Body of pancreas (tissue), 4 donors: ENCODE data around the gene NOC2L. TPM values are rescaled to one million over a fixed set of nuclear protein-coding genes. Genes with fewer than 3 reads are reported as not detected.

Source experiments
- ATAC-seq: fragments of 150-250 bp; one replicate; pipeline ENCODE4 v1.9.1; 2016
- DNase-seq, 4 donors: peaks; one replicate each; pipeline ENCODE4 v3.0.0-alpha.2; 2019
- H3K27ac ChIP-seq, 4 donors: fragments of 200-600 bp; sonication (generic); 1 replicate in 3 of 4; 2 replicates in 1 of 4; pipeline versions ENCODE4 v1.5.1 to v1.6.1; 2016 to 2019; ENCODE audit warnings: mild to moderate bottlenecking in 1 of 4, mixed read lengths in 1 of 4, moderate library complexity in 1 of 4
- H3K27me3 ChIP-seq, 2 donors: fragments of 200-600 bp; sonication (generic); one replicate each; pipeline ENCODE4 v1.6.0; 2016; ENCODE audit warnings: mild to moderate bottlenecking in 1 of 2
- H3K36me3 ChIP-seq, 2 donors: fragments of 200-600 bp; sonication (generic); replicated peaks in 1 of 2; 2 replicates each; pipeline ENCODE4 v1.5.1; 2016; ENCODE audit warnings: low read depth in 2 of 2; ENCODE audit not compliant: insufficient read depth in 1 of 2
- H3K4me1 ChIP-seq: fragments of 200-600 bp; sonication (generic); one replicate; pipeline ENCODE4 v1.6.0; 2016
- H3K4me3 ChIP-seq, 2 donors: fragments of 200-600 bp; sonication (generic); 1 replicate in 1 of 2; 2 replicates in 1 of 2; pipeline ENCODE4 v1.5.1; 2016 to 2019
- H3K9me3 ChIP-seq, 3 donors: fragments of 200-600 bp; sonication (generic); 1 replicate in 2 of 3; 2 replicates in 1 of 3; pipeline ENCODE4 v1.5.1; 2016
- POLR2A ChIP-seq, 3 donors: fragments of 450-650 bp; IDR thresholded peaks; one replicate each; pipeline ENCODE4 v1.6.1; 2016; ENCODE audit warnings: antibody characterized with exemption in 3 of 3, mild to moderate bottlenecking in 2 of 3
- whole genome bisulfite sequencing, 2 donors: methylation state at CpG; one replicate each; pipeline ENCODE4 v1.1.5; 2017; 5-methylcytosine and 5-hydroxymethylcytosine counted together
- intact Hi-C: fragments of 100-400 bp; cut with DNase I; formaldehyde crosslinking; loops from one replicate; pipeline ENCODE4 v1.15.1; 2023
- total RNA-seq, 2 donors: library from RNA; depleted of rRNA; stranded (reverse); fragments of >200 nt; gene quantifications; one replicate each; pipeline ENCODE4 v1.1.0, GENCODE V29; 2016
- TF ChIP-seq, protein P1 (sequence below), 7 experiments: fragments of 450-650 bp in 4 of 7; fragments of 200-600 bp in 3 of 7; sonication (generic) in 3 of 7; IDR thresholded peaks; one replicate each; pipeline ENCODE4 v1.5.1; 2016 to 2019; ENCODE audit warnings: antibody characterized with exemption in 7 of 7

NOC2L gene
- total RNA-seq, 2 donors from 2014 or later: 30.6 to 32.3 TPM

DNA sequence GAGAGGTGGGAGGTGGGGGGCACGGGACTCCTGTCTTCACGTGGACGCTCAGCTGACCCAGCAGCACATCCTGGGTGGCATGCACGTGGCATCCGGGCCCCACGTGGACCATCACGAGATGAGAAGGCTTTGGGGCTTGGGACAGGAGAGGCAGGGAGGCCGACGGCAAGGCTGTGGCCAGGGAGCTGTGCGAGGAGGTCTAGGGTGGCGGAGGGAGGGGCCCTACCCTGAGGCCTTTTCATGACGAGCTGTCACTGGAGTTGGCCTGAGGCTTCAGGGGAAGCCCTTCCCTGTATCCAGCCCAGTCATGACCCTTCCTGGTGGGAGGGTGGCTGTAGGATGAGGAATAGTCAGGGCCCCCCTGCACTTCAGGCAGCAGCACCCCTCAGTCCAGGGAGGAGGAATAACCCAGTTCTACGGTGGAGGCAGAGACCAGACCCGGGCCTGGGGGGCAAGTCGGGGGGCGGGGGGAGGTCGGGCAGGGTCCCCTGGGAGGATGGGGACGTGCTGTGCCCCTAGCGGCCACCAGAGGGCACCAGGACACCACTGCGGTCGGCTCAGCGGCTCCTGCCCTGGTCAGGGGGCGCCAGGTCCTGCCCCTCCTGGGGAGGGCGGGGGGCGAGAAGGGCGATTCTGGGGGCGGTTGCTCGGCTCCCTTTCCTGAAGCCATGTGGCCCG lies 24.9 kb upstream of the NOC2L start:
- ATAC-seq (peak; percentile 76), DNase-seq (peak in 3 of 4 donors; percentile 50 to 65 (median 63))
- intact Hi-C loops: loop anchor here (5.0 to 10.0 kb wide), 2 partner anchors 78 to 311 kb away; no protein-coding TSS in a partner anchor
- H3K9me3 ChIP-seq: no peaks in the 10 kb centered on the region
- peaks cover 3% of the 10 kb centered on the region for H3K4me1 ChIP-seq
- H3K27me3 ChIP-seq: peaks cover 0 to 4% of the 10 kb centered on the region in 2 donors
- no peak for TF ChIP-seq POLR2A (IDR thresholded peaks at IDR 0.05)
- TF ChIP-seq, protein P1, sequence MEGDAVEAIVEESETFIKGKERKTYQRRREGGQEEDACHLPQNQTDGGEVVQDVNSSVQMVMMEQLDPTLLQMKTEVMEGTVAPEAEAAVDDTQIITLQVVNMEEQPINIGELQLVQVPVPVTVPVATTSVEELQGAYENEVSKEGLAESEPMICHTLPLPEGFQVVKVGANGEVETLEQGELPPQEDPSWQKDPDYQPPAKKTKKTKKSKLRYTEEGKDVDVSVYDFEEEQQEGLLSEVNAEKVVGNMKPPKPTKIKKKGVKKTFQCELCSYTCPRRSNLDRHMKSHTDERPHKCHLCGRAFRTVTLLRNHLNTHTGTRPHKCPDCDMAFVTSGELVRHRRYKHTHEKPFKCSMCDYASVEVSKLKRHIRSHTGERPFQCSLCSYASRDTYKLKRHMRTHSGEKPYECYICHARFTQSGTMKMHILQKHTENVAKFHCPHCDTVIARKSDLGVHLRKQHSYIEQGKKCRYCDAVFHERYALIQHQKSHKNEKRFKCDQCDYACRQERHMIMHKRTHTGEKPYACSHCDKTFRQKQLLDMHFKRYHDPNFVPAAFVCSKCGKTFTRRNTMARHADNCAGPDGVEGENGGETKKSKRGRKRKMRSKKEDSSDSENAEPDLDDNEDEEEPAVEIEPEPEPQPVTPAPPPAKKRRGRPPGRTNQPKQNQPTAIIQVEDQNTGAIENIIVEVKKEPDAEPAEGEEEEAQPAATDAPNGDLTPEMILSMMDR (IDR thresholded peaks at IDR 0.05): peak; percentile 54 to 98 (median 69)
- no peak overlapping the region for H3K4me3 ChIP-seq
- H3K36me3 ChIP-seq: no peaks in the 10 kb centered on the region
- 7 to 17% methylated on average over 22 to 27 of the region's 29 CpGs for WGBS, 2 donors
- H3K27ac ChIP-seq: no peak overlapping the region

DNA sequence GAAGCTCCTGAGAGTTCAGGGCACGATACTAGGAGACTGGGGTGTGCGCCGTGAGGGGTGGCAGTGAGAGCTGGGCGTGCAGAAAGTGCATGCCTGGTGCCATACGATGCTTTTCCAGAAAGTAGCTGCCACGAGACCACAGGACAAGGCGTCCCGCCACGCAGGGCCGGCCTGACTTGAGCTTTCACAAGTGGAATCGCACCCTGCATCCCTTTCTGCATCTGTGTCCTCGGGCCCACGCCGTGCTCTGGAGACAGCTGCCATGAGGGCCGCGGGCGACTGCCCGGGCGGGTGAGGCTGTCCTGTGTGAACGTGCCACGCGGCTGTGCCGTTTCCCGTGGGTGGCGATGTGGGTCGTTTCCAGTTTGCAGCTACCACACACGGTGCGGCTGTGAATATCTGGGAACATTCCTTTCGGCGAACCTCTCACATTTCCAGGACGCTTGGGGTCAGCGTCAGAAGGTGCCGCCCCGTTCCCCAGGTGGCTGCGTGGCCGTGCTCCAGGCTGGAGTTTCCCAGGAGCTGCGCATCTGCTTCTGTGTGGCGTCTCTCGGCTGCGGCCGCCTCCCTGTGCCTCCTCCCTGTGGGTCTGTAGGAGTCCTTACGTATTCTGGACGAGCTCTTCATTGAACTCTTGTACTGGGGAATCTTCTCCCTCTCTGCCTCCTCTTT lies 23.8 kb upstream of the NOC2L start:
- 44 to 64% methylated on average over 32 to 43 of the region's 43 CpGs for WGBS, 2 donors
- ATAC-seq (no peak), DNase-seq (peak in 1 of 4 donors; percentile 11)
- intact Hi-C loops: loop anchor here (5.0 to 10.0 kb wide), 2 partner anchors 79 to 312 kb away; no protein-coding TSS in a partner anchor
- Histone ChIP-seq H3K27ac (no peak overlapping the region), H3K36me3 (no peaks in the 10 kb centered on the region), H3K9me3 (no peaks in the 10 kb centered on the region), H3K27me3 (peaks cover 0 to 4% of the 10 kb centered on the region in 2 donors), H3K4me1 (peaks cover 3% of the 10 kb centered on the region), H3K4me3 (no peak overlapping the region)
- no peak for TF ChIP-seq POLR2A (IDR thresholded peaks at IDR 0.05)

GRCh38 chr1:981955-982558 lies 23.0 kb upstream of the NOC2L start, which contains the start of gene PERM1:
Gene PERM1, minus strand, starts transcription at chr1:982093. Its CDS starts 1,064 bp downstream, at chr1:981029.
- ATAC-seq (no peak), DNase-seq (peak in 1 of 4 donors; percentile 16)
- H3K27ac ChIP-seq: no peak within 1 kb of the TSS
- TF ChIP-seq, protein P1 (IDR thresholded peaks at IDR 0.05): no peak
- no peak for TF ChIP-seq POLR2A (IDR thresholded peaks at IDR 0.05)
- H3K36me3 ChIP-seq: no peaks in the 10 kb centered on the region
- H3K9me3 ChIP-seq: no peaks in the 10 kb centered on the region
- 43 to 47% methylated on average over 3 to 23 of the region's 28 CpGs for WGBS, 2 donors
- H3K4me3 ChIP-seq: no peak within 1 kb of the TSS
- intact Hi-C loops: loop anchor here (5.0 to 10.0 kb wide), 2 partner anchors 80 to 313 kb away; no protein-coding TSS in a partner anchor
- H3K27me3 ChIP-seq: peaks cover 0 to 4% of the 10 kb centered on the region in 2 donors
- H3K4me1 ChIP-seq: peaks cover 3% of the 10 kb centered on the region

- Histone ChIP-seq H3K4me3 (no peak overlapping the region), H3K9me3 (no peaks in the 10 kb centered on the region), H3K27me3 (peaks cover 0 to 4% of the 10 kb centered on the region in 2 donors), H3K4me1 (peaks cover 3% of the 10 kb centered on the region), H3K27ac (no peak overlapping the region), H3K36me3 (no peaks in the 10 kb centered on the region)
- TF ChIP-seq, protein P1 (IDR thresholded peaks at IDR 0.05): no peak
- no peak for TF ChIP-seq POLR2A (IDR thresholded peaks at IDR 0.05)
- intact Hi-C loops: loop anchor here (5.0 to 10.0 kb wide), 2 partner anchors 81 to 313 kb away; no protein-coding TSS in a partner anchor
- DNase-seq: peak in 1 of 4 donors; percentile 10
- WGBS, 2 donors: 55% methylated on average over 13 of the region's 21 CpGs; no CpG with 5 or more reads in 1 of the 2 donors
- ATAC-seq: no peak
Measured at GRCh38 chr1:981491-981954, 22.5 kb upstream of the NOC2L start.
